ENCODE measurements around the gene DOCK4. TPM values are rescaled to one million over a fixed set of nuclear protein-coding genes. Genes with fewer than 3 reads are reported as not detected.

Gene DOCK4
- polyA plus RNA-seq, 2 of the 4 experiments (the other 2 are of a cell fraction) = 13.7 to 15.7 TPM

DNA sequence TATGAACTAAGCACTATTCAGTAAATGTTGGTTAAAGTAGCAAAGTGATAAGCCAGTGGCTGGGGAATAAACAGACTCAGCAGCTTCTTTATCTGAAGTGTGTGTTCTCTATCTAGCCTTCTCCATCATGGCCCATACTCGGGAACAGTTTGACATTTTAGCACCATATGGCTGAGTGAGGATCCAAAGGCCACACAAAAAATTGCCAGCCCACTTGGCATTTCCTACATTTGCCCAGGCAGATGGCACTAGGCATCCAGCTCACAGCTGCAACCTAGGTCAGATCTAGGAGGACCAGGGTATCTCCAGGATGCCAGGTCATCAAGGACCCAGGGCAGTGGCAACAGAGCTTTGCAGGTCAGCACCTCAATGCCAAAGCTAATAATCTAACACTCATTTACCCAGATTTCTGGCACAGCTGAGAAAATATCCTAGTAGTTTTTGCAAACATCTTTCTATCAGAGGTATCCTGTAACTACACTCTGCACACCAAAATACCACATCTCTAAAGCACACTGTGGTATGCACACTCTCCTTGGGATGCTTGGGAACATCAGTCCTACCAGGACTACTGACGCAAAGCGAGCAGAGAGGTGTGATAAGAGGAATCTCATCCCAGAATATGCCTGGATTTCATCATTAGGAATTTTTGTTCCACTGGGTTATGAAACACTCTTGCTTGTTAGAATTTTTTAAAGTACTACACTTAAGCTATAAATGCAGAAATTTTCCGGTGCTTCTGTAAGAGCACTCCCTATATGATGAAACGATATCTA, 61.7 kb downstream of the DOCK4 start:
- ChIA-PET POLR2A (no interaction called here), CTCF (interaction anchor here (1.2 to 1.5 kb wide), 3 partner anchors 34 to 381 kb away, joined by 3 to 4 read pairs (median 3); no protein-coding TSS in a partner anchor)
- Histone ChIP-seq H3K4me3 (no peak overlapping the region), H3K4me1 (peaks cover 3% of the 10 kb centered on the region; the same call in 1 of the 3 replicates), H3K4me2 (no peak overlapping the region), H3K27ac (no peak overlapping the region), H3K9me3 (no peaks in the 10 kb centered on the region)
- no peak for ATAC-seq
- WGBS (ENCODE audit: missing lambda C conversion rate) = 88% methylated on average over 5 of the region's 5 CpGs
- no peak for DNase-seq (ENCODE audit: low read depth in 1 of 2, low spot score in 1 of 2)
- no peak for TF ChIP-seq POLR2AphosphoS2 (conservative IDR thresholded peaks at IDR 0.05; ENCODE audit: low read length)
- TF ChIP-seq ZNF302 (CRISPR knock-in tag; IDR thresholded peaks at IDR 0.05) = no peak
- TF ChIP-seq CBX2 (IDR thresholded peaks at IDR 0.05; ENCODE audit: borderline replicate concordance, low read depth) = no peak
- TF ChIP-seq EHMT2 (IDR thresholded peaks at IDR 0.05; ENCODE audit: low read depth) = no peak
- TF ChIP-seq FOXS1 (CRISPR knock-in tag; IDR thresholded peaks at IDR 0.05) = no peak
- no peak for TF ChIP-seq GATA3 (IDR thresholded peaks at IDR 0.05; ENCODE audit: borderline replicate concordance)
- no peak for TF ChIP-seq RCOR1 (IDR thresholded peaks at IDR 0.05; ENCODE audit: low read depth, low read length)
- TF ChIP-seq EHF (CRISPR knock-in tag; IDR thresholded peaks at IDR 0.05) = no peak
- TF ChIP-seq FOSL2 (IDR thresholded peaks at IDR 0.05) = no peak
- no peak for TF ChIP-seq FOSL2 (CRISPR knock-in tag; IDR thresholded peaks at IDR 0.05)
- no peak for TF ChIP-seq HDAC2 (IDR thresholded peaks at IDR 0.05)
- no peak for TF ChIP-seq HEYL (CRISPR knock-in tag; IDR thresholded peaks at IDR 0.05)
- no peak for TF ChIP-seq CHD4 (IDR thresholded peaks at IDR 0.05; ENCODE audit: borderline replicate concordance)
- TF ChIP-seq CHD2 (IDR thresholded peaks at IDR 0.05; ENCODE audit: low read length, partially characterized antibody) = no peak
- TF ChIP-seq ZFP36 (IDR thresholded peaks at IDR 0.05; ENCODE audit: borderline replicate concordance, partially characterized antibody) = no peak
- FAIRE-seq = no peak

DNA sequence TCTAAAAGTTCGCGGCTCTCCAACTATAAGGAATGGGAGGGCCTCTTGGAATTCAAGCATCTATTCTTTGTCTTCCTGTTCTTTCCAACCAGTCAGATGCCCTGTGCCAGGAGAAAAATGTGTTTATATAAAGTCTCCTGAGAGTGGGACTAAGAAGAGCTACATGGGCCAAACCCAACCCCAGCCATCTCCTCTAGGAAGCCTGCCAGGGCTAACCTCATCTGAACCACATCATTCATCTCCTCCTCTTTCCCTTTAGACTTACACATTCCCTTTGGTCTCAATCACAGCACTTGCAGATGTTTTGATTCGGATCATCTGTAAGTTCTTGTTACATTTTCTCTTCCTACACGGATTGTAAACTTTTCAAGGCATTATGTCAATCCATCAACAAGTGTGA, 62.6 kb downstream of the DOCK4 start:
- TF ChIP-seq, protein P1, sequence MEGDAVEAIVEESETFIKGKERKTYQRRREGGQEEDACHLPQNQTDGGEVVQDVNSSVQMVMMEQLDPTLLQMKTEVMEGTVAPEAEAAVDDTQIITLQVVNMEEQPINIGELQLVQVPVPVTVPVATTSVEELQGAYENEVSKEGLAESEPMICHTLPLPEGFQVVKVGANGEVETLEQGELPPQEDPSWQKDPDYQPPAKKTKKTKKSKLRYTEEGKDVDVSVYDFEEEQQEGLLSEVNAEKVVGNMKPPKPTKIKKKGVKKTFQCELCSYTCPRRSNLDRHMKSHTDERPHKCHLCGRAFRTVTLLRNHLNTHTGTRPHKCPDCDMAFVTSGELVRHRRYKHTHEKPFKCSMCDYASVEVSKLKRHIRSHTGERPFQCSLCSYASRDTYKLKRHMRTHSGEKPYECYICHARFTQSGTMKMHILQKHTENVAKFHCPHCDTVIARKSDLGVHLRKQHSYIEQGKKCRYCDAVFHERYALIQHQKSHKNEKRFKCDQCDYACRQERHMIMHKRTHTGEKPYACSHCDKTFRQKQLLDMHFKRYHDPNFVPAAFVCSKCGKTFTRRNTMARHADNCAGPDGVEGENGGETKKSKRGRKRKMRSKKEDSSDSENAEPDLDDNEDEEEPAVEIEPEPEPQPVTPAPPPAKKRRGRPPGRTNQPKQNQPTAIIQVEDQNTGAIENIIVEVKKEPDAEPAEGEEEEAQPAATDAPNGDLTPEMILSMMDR (IDR thresholded peaks at IDR 0.05) = no peak
- TF ChIP-seq, protein P2, sequence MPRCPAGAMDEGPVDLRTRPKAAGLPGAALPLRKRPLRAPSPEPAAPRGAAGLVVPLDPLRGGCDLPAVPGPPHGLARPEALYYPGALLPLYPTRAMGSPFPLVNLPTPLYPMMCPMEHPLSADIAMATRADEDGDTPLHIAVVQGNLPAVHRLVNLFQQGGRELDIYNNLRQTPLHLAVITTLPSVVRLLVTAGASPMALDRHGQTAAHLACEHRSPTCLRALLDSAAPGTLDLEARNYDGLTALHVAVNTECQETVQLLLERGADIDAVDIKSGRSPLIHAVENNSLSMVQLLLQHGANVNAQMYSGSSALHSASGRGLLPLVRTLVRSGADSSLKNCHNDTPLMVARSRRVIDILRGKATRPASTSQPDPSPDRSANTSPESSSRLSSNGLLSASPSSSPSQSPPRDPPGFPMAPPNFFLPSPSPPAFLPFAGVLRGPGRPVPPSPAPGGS (IDR thresholded peaks at IDR 0.05) = no peak
- TF ChIP-seq POLR2AphosphoS2 (conservative IDR thresholded peaks at IDR 0.05; ENCODE audit: low read length) = no peak
- no peak for TF ChIP-seq HOXA7 (CRISPR knock-in tag; IDR thresholded peaks at IDR 0.05)
- TF ChIP-seq CBX2 (IDR thresholded peaks at IDR 0.05; ENCODE audit: borderline replicate concordance, low read depth) = no peak
- no peak for TF ChIP-seq SREBF2 (IDR thresholded peaks at IDR 0.05)
- no peak for TF ChIP-seq POLR2A (IDR thresholded peaks at IDR 0.05; ENCODE audit: low read length)
- no peak for TF ChIP-seq CHD2 (IDR thresholded peaks at IDR 0.05; ENCODE audit: low read length, partially characterized antibody)
- TF ChIP-seq, protein P3, sequence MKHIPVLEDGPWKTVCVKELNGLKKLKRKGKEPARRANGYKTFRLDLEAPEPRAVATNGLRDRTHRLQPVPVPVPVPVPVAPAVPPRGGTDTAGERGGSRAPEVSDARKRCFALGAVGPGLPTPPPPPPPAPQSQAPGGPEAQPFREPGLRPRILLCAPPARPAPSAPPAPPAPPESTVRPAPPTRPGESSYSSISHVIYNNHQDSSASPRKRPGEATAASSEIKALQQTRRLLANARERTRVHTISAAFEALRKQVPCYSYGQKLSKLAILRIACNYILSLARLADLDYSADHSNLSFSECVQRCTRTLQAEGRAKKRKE (CRISPR knock-in tag; IDR thresholded peaks at IDR 0.05; ENCODE audit: low read depth) = no peak
- TF ChIP-seq, protein P4, sequence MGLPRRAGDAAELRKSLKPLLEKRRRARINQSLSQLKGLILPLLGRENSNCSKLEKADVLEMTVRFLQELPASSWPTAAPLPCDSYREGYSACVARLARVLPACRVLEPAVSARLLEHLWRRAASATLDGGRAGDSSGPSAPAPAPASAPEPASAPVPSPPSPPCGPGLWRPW (IDR thresholded peaks at IDR 0.05) = no peak
- no peak for TF ChIP-seq SMC3 (IDR thresholded peaks at IDR 0.05)
- no peak for TF ChIP-seq ZNF302 (CRISPR knock-in tag; IDR thresholded peaks at IDR 0.05)
- TF ChIP-seq, protein P5, sequence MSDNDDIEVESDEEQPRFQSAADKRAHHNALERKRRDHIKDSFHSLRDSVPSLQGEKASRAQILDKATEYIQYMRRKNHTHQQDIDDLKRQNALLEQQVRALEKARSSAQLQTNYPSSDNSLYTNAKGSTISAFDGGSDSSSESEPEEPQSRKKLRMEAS (IDR thresholded peaks at IDR 0.05) = no peak
- TF ChIP-seq HDAC2 (IDR thresholded peaks at IDR 0.05) = no peak
- no peak for TF ChIP-seq RNF2 (IDR thresholded peaks at IDR 0.05; ENCODE audit: borderline replicate concordance, low read depth)
- no peak for TF ChIP-seq NR3C1 (IDR thresholded peaks at IDR 0.05)
- no peak for TF ChIP-seq EHMT2 (IDR thresholded peaks at IDR 0.05; ENCODE audit: low read depth)
- TF ChIP-seq JUN (IDR thresholded peaks at IDR 0.05) = no peak
- no peak for TF ChIP-seq TFCP2L1 (CRISPR knock-in tag; IDR thresholded peaks at IDR 0.05)
- TF ChIP-seq RCOR1 (IDR thresholded peaks at IDR 0.05; ENCODE audit: low read depth, low read length) = no peak
- ATAC-seq = no peak
- POLR2A ChIA-PET = no interaction called here
- no peak overlapping the region for H3K27ac ChIP-seq
- no peak for DNase-seq (ENCODE audit: low read depth in 1 of 2, low spot score in 1 of 2)
- H3K4me2 ChIP-seq = no peak overlapping the region
- no peak overlapping the region for H3K4me3 ChIP-seq
- CTCF ChIA-PET = interaction anchor here (0.7 to 1.5 kb wide), 3 partner anchors 21 to 190 kb away, joined by 3 to 4 read pairs (median 3); no protein-coding TSS in a partner anchor
- peaks cover 3% of the 10 kb centered on the region; the same call in 1 of the 3 replicates for H3K4me1 ChIP-seq
- FAIRE-seq = no peak
- H3K9me3 ChIP-seq = no peaks in the 10 kb centered on the region
- 80% methylated on average over 4 of the region's 4 CpGs for WGBS (ENCODE audit: missing lambda C conversion rate)
